NCI-H1105 (cell line): ENCODE data around the gene CHMP1A.
A peak's percentile ranks its signal among the peaks of the same experiment; 100 is the strongest.
"Not testable (repeated sequence)": the region's sequence is repeated elsewhere in the genome, so short reads cannot be mapped to it uniquely, and the experiment has no call there.

Experiments
- DNase-seq: peaks from one replicate; lab custom pipeline; 2025; lab: John Stamatoyannopoulos, UW

CHMP1A gene

GRCh38 chr16:89657442-89658220 is at the start of gene CHMP1A, which contains the start of gene SPATA33:
TSS of gene CHMP1A (minus strand) at chr16:89657708. CDS start at chr16:89657588, 120 bp downstream.
TSS of gene SPATA33 (plus strand) at chr16:89657836. CDS start at chr16:89657912, 76 bp downstream.
- DNase-seq = peak; percentile 58

GRCh38 chr16:89706518-89707260 is 49.2 kb upstream of the CHMP1A start:
- no peak for DNase-seq

GRCh38 chr16:89705006-89705405 is 47.5 kb upstream of the CHMP1A start:
- no peak for DNase-seq

GRCh38 chr16:89704281-89704680 is 46.8 kb upstream of the CHMP1A start:
- DNase-seq = no peak

GRCh38 chr16:89701425-89702406 is 44.2 kb upstream of the CHMP1A start, which contains the start of gene SPATA2L:
TSS of gene SPATA2L (minus strand) at chr16:89701705. CDS start at chr16:89701232, 473 bp downstream.
- peak; percentile 76 for DNase-seq

GRCh38 chr16:89700649-89701424 is 43.3 kb upstream of the CHMP1A start:
- DNase-seq = peak; percentile 14

- peak; percentile 97 for DNase-seq
Measured at GRCh38 chr16:89700100-89700648, 42.7 kb upstream of the CHMP1A start.

- not testable (repeated sequence) for DNase-seq
Measured at GRCh38 chr16:89699629-89700099, 42.2 kb upstream of the CHMP1A start.

GRCh38 chr16:89698717-89699116 is 41.2 kb upstream of the CHMP1A start:
- DNase-seq = not testable (repeated sequence)

GRCh38 chr16:89697616-89698331 is 40.3 kb upstream of the CHMP1A start:
- no peak for DNase-seq

- peak; percentile 73 for DNase-seq
Measured at GRCh38 chr16:89697161-89697615, 39.7 kb upstream of the CHMP1A start.

GRCh38 chr16:89696670-89697128 is 39.2 kb upstream of the CHMP1A start:
- no peak for DNase-seq

GRCh38 chr16:89695875-89696669 is 38.6 kb upstream of the CHMP1A start:
- DNase-seq = no peak

- DNase-seq = no peak
Measured at GRCh38 chr16:89695086-89695874, 37.8 kb upstream of the CHMP1A start.

- not testable (repeated sequence) for DNase-seq
Measured at GRCh38 chr16:89694784-89695085, 37.2 kb upstream of the CHMP1A start.

- no peak for DNase-seq
Measured at GRCh38 chr16:89693931-89694783, 36.6 kb upstream of the CHMP1A start.

- DNase-seq = no peak
Measured at GRCh38 chr16:89693289-89693731, 35.8 kb upstream of the CHMP1A start.
